Measurements from ENCODE around the gene AOC1.

The AOC1 gene

GRCh38 chr7:150867605-150868004 is 15.3 kb downstream of the AOC1 start:
- no peak overlapping the region for H3K27ac ChIP-seq
- TF ChIP-seq CTCF (IDR thresholded peaks at IDR 0.05) (no peak), ZFX (IDR thresholded peaks at IDR 0.05; ENCODE audit: borderline replicate concordance) (no peak)

- H3K27ac ChIP-seq, result no peak overlapping the region
- TF ChIP-seq ZFX (IDR thresholded peaks at IDR 0.05; ENCODE audit: borderline replicate concordance) (no peak), CTCF (IDR thresholded peaks at IDR 0.05) (no peak)
These were observed 17.1 kb downstream of the AOC1 start for GRCh38 chr7:150869467-150869866.

- TF ChIP-seq ZFX (IDR thresholded peaks at IDR 0.05; ENCODE audit: borderline replicate concordance) (no peak), CTCF (IDR thresholded peaks at IDR 0.05) (no peak)
These were observed 19.3 kb downstream of the AOC1 start for GRCh38 chr7:150871601-150872000.

GRCh38 chr7:150874401-150875198 is 22.3 kb downstream of the AOC1 start:
- TF ChIP-seq ZFX (IDR thresholded peaks at IDR 0.05; ENCODE audit: borderline replicate concordance), result no peak
- no peak for TF ChIP-seq CTCF (IDR thresholded peaks at IDR 0.05)
- H3K27ac ChIP-seq, result no peak overlapping the region

More at GRCh38 chr7:150871601-150872000, 19.3 kb downstream of the AOC1 start:
- no peak overlapping the region for H3K27ac ChIP-seq

GRCh38 chr7:150875791-150876190 is 23.5 kb downstream of the AOC1 start:
- TF ChIP-seq ZFX (IDR thresholded peaks at IDR 0.05; ENCODE audit: borderline replicate concordance), result no peak
- TF ChIP-seq CTCF (IDR thresholded peaks at IDR 0.05), result peak; percentile 29
- H3K27ac ChIP-seq, result no peak overlapping the region

- peak; percentile 70 for TF ChIP-seq CTCF (IDR thresholded peaks at IDR 0.05)
- TF ChIP-seq ZFX (IDR thresholded peaks at IDR 0.05; ENCODE audit: borderline replicate concordance), result no peak
- no peak overlapping the region for H3K27ac ChIP-seq
These were observed 24.7 kb downstream of the AOC1 start for GRCh38 chr7:150876817-150877526.

GRCh38 chr7:150877536-150877935 is 25.2 kb downstream of the AOC1 start:
- no peak overlapping the region for H3K27ac ChIP-seq
- TF ChIP-seq ZFX (IDR thresholded peaks at IDR 0.05; ENCODE audit: borderline replicate concordance) (no peak), CTCF (IDR thresholded peaks at IDR 0.05) (no peak)

Measured in 22Rv1 (cell line).